GM11168 (cell line): ENCODE data around the gene DMD.

Experiments
- in situ Hi-C: fragments of 300-500 bp; cut with MboI; formaldehyde crosslinking; loops from one replicate; pipeline ENCODE4 v1.12.0; 2022; ENCODE audit warnings: low sequenced_read_pairs; ENCODE audit not compliant: unreplicated experiment

The DMD gene

GRCh38 chrX:31349515-31349914 lies 1861.8 kb downstream of the DMD start:
- in situ Hi-C loops = no loop called here

DNA sequence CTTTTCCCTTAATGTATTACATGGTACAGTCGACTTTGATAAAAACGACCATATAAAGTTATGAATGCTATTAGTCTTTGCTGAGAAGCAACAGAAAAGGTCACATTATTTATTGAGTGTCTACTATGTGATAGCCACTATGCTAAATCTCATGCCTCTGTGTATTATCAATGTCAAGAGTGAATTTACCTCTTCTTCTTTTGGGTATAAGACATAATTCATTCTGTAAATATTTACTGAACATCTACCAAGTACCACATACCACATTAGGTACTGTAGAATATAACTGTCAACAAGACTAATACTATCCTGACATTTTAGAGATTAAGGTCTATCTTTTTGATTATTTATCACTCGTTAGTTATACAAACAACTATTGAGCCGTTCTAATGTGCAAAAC lies 1870.8 kb downstream of the DMD start:
- in situ Hi-C loops = no loop called here

DNA sequence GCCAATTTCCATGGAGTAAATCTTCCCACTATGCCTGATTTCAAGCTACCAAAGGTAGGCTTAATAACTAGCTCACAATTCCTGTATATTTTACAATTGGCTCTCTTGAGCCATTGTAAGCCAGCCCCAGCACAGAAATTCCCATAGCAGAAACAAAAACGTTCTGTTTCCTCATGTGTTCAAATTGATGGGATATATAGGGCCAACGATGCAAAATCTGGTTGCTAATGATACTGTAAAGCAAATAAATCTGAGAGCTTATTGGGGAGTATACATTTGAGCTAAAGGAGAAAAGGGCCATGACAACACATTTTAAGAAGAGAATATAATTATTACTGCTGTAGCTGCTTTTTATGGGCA lies 1872.4 kb downstream of the DMD start:
- in situ Hi-C loops = no loop called here

- in situ Hi-C loops = no loop called here
Measured at GRCh38 chrX:31337332-31337731, 1874.0 kb downstream of the DMD start.

DNA sequence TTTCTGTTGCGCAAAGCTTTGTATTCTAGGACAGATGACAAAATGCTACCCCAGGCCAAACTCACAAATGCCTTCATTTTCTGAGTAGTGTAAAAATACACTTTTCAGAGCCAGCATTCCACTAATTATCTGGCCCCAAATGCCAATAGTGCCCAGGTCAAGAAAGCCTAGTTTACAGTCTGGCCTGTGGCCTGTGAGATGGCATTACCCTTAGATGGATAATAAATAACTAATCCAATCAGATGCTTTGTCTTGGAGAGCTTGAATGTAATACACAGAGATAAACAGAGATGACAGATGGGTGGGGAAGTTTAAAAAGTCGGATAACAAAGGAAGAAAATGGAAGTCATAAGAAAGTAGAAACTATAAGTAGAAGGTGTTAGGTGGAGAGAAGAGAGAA lies 1874.9 kb downstream of the DMD start:
- in situ Hi-C loops = no loop called here

DNA sequence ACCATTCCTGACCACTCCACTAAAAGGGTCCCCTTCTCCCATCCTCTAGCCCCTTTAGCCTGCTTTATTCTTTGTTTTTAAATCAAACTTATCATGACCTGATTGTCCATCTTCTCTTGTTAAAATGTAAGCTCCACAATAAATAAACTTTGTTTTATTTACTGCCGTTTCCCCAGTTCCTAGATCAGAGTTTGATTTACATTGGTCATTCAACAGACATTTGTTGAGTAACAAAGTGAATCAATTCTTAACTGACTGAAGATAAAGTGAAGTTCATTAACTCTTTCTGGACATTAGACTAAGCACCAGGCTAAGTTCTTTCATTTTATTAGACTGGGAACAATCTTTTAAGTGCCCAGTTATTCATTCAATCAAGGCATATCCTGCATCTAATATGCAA lies 1876.4 kb downstream of the DMD start:
- in situ Hi-C loops = no loop called here

DNA sequence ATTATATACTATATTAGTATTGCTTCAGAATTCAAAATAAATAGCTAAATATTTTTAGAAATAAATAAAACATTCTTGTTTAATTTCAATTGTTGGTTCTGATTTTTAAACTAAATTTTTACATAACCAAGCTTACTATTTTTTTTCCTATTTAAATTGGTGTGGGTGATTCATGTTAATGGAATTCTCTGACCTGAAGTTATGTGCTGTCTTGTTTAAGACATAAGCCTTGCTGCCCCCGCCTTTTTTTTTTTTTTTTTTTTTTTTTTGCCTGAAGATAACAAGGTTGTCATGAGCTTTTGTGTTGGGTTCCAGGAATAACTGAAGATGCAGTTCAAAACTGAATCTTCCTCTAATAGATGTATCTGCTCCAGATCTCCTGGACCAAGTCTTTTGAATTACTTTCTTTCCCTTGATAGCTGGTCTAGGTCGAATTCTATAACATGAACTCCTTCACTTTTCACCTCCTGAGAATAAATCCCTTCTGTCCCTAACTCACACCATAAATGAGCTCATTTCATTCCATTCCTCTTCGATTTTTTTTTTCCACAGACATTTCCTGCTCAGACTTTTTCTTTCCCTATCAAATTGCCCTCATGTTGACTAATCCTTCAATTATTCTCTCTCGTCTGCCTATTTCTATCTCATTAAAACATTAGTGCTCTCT lies 1878.1 kb downstream of the DMD start:
- in situ Hi-C loops = no loop called here

- in situ Hi-C loops = no loop called here
Measured at GRCh38 chrX:31331928-31332327, 1879.4 kb downstream of the DMD start.

DNA sequence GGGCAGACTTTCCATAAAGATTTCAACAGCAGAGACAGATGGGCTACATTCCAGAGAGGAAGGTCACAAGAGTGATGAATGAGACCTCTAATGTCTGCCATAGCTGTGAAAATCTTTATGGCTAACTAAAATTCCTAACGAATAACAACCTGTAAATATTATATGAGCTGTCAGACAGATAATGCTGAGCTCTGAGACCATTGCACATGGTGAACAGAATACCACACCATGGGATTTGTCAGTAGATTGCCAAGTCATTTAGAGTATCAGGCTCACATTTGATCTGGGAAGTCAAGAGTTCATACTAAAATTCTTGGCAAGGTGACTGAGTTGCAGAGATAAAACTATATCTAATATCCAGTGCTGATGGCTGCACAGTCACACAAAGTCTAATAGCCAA lies 1880.3 kb downstream of the DMD start:
- in situ Hi-C loops = no loop called here

DNA sequence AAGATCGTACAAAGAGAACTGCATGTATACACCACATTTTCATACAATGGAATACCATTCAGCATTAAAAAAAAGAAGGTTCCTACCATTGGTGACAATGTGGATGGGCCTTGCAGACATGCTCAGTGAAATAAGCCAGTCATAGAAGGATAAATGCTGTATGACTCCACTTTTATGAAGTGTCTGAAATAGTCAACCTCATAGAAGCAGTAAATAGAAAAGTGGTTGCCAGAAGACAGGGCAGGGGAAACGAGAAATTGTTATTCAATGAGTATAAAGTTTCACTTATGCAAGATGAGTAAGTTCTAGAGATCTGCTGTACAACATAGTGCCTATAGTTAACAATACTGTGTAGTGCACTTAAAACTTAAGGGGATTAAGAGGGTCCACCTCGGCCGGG lies 1882.1 kb downstream of the DMD start:
- in situ Hi-C loops = no loop called here

DNA sequence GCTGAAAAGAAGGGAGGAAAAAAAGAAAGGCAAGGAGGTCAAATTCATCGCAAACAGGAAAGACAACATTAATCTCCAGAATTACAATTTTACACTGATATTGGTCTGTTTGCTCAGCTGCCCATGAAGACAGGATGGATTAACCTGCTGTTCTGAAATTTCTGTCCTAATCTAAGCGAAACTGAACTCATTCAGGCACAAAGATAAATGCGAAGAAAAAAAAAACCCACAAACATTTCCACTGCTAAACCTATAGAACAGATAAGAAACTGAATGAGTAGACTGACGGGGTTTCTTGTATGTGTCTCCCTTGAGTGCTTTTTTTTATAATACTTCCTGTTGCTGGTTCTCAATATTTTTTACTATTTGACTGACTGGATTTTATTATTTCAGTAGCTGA lies 1887.7 kb downstream of the DMD start:
- in situ Hi-C loops = no loop called here

GRCh38 chrX:31320740-31321139 lies 1890.6 kb downstream of the DMD start:
- in situ Hi-C loops = no loop called here

DNA sequence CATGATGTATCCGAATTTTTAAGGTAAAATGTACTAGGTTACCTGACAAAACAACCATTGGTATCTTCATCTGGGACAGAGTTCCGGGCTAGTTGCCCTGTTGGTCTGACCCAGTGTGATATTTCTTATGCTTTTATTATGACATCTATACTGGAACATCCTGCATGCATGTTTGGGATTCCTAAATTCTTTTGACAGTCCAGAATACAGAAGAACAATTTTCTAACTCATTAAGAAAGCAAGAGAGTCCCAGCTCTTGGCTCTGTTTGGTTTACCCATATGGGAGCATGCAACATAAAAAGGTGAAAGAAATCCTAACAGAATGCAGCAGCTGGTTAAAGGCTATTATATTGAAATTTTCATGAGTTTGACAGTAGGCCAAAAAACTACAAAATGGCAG lies 1891.8 kb downstream of the DMD start:
- in situ Hi-C loops = no loop called here

DNA sequence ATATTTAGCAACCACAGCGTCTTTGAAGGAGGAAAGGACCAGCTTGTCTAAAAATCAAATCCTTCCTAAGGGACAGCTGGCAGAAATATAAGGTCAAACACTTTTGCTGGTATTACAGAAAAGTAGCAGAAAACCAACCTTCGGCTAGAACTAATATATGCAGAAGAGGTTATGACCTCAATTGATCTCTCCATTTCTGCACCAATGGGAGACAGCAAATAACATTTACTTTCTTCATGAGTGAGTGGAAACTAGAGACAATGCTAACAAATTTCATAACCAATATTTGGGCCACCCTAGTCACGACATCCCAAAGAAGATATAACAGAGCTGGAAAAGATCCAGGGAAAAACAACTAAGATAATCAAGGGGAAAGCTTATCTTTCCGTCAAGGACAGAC lies 1892.5 kb downstream of the DMD start:
- in situ Hi-C loops = no loop called here

- in situ Hi-C loops = no loop called here
Measured at GRCh38 chrX:31316340-31316991, 1894.9 kb downstream of the DMD start.

DNA sequence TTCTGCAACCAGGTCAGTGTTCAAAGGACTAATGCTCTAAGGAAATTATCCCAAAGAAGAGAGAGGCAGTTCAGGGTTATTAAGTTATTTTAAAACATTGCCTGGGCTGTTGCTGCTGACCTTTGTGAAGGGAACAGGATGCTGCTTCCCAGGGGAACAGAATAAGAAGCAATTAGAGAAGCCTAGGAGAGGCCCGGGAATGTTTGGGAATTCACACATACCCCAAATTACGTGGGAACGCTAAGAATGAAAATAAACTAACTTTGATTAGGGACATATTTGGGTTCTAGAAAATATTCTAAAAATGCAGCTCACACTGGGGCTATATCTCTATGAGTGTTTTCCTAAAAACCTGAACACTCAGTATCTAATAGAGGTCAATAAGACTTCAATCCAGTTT lies 1896.4 kb downstream of the DMD start:
- in situ Hi-C loops = no loop called here

DNA sequence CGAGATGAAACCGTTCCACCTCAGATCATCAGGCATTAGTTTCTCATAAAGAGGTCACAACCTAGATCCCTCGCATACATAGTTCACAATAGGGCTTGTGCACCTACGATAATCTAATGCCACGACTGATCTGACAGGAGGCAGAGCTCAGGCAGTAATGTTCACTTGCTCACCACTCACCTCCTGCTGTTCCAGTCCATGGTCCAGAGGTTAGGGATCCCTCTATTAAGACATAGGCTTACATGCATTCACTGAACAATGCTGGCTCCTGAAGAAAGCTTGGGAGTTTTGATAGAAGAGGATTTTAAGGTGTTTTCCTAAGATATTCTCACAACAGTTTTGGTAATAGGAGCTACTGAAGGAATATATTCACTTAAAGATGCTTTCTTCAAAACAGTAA lies 1903.4 kb downstream of the DMD start:
- in situ Hi-C loops = no loop called here

- in situ Hi-C loops = no loop called here
Measured at GRCh38 chrX:31302573-31303075, 1908.7 kb downstream of the DMD start.

DNA sequence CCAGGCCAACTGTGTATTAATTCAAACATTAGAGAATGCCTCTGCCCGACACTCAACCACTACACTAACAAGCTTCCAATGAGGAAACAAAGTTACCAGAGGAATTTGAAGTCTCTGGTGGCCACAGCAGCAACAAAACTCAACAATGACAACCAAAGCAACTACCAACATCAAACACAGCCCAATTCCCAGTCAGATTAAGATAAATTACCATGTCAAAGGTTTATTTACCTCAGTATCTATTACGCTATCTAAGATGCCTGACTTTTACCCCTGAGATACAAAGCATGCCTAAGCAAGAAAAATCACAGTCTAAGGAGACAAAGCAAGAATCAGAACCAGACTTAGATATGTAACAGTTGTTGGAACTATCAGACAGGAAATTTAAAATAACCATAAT lies 1909.4 kb downstream of the DMD start:
- in situ Hi-C loops = no loop called here

GRCh38 chrX:31301203-31301602 lies 1910.1 kb downstream of the DMD start:
- in situ Hi-C loops = no loop called here

GRCh38 chrX:31298916-31299315 lies 1912.4 kb downstream of the DMD start:
- in situ Hi-C loops = loop anchor here (10.0 kb wide), 2 partner anchors 84 to 264 kb away; no protein-coding TSS in a partner anchor

DNA sequence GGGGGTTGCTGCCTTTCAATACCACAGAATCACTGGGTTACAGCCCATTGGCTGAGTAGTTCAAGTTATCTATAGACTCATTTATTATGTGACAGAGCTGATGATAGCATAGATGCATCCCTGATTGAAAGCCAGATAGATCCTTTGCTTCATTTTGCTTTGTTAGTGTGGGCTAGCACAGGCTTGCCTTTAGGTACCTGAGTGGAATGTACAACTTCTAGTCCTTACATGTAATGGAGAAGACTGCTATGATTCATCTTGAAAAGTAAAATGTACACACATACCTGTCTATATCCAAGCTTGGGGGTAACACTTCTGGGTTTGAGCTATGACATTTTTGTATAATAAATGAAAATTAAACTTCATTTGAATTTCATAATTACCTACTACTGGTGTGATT lies 1913.5 kb downstream of the DMD start:
- in situ Hi-C loops = loop anchor here (10.0 kb wide), 2 partner anchors 83 to 263 kb away; no protein-coding TSS in a partner anchor
